H1 (cell line): ENCODE results near the gene OXLD1. TPM values are rescaled to one million over a fixed set of nuclear protein-coding genes. Genes with fewer than 3 reads are reported as not detected.

Experiments
- CBX5 ChIP-seq: fragments of 300-800, 300-1000 bp; sonication (generic); IDR thresholded peaks from 2 replicates; pipeline ENCODE4 v1.7.1; 2016; ENCODE audit warnings: antibody characterized with exemption, low read length, low read depth
- CEBPB ChIP-seq: IDR thresholded peaks from 2 replicates; pipeline ENCODE4 v1.6.1; 2012; ENCODE audit warnings: low read depth, low read length
- FOSL1 ChIP-seq: IDR thresholded peaks from 2 replicates; pipeline ENCODE4 v1.6.1; 2011; ENCODE audit warnings: mild to moderate bottlenecking, low read depth, low read length, moderate library complexity; ENCODE audit not compliant: insufficient read depth
- HDAC2 ChIP-seq, 2 experiments: fragments of 300-600 bp in 1 of 2; sonication (generic) in 1 of 2; IDR thresholded peaks; 2 replicates each; pipeline ENCODE4 v1.6.1; 2011 to 2012; ENCODE audit warnings: low read depth in 2 of 2, low read length in 2 of 2, mild to moderate bottlenecking in 2 of 2, moderate library complexity in 2 of 2, borderline replicate concordance in 1 of 2, inconsistent platforms in 1 of 2
- KDM1A ChIP-seq: fragments of 200-600, 300-600 bp; sonication (generic); IDR thresholded peaks from 2 replicates; pipeline ENCODE4 v1.7.1; 2016; ENCODE audit warnings: mild to moderate bottlenecking, low read length, borderline replicate concordance
- POU5F1 ChIP-seq: IDR thresholded peaks from 2 replicates; pipeline ENCODE4 v1.6.1; 2011; ENCODE audit warnings: low read depth, mild to moderate bottlenecking, low read length, moderate library complexity
- SIN3A ChIP-seq, 2 experiments: IDR thresholded peaks in 1 of 2; conservative IDR thresholded peaks in 1 of 2; 2 replicates each; pipeline ENCODE4 v1.6.1; 2011 to 2012; ENCODE audit warnings: low read length in 2 of 2, improper control_type of control experiment in 1 of 2, low read depth in 1 of 2, mild to moderate bottlenecking in 1 of 2
- YY1 ChIP-seq: IDR thresholded peaks from 2 replicates; pipeline ENCODE4 v1.6.1; 2011; ENCODE audit warnings: low read depth, mild to moderate bottlenecking, low read length
- polyA plus RNA-seq, 7 experiments: library from polyadenylated mRNA; depleted of rRNA in 3 of 7; stranded (reverse) in 5 of 7; unstranded in 2 of 7; fragments of >200 nt in 5 of 7; fragments of 200-250 nt in 2 of 7; gene quantifications; 1 replicate in 5 of 7; 2 replicates in 1 of 7; 4 replicates in 1 of 7; pipeline versions ENCODE4 v1.2.1 to v1.2.3, GENCODE V29; 2011 to 2013; ENCODE audit warnings: missing spikeins in 2 of 7, mixed read lengths in 2 of 7
- total RNA-seq: library from RNA; stranded (reverse); fragmentation: NEBNext Ultra II Directional; extraction: Animal tissue kit (Norgen Biotek cat#: 25700); gene quantifications from 2 replicates; pipeline ENCODE4 v1.2.1, GENCODE V29; 2021
- TF ChIP-seq, protein P1 (sequence below), 3 experiments: IDR thresholded peaks; 1 replicate in 2 of 3; 2 replicates in 1 of 3; pipeline versions ENCODE4 v1.5.1 to v1.6.1; 2011; ENCODE audit warnings: low read length in 3 of 3, mild to moderate bottlenecking in 3 of 3, inconsistent platforms in 2 of 3, low read depth in 1 of 3, moderate library complexity in 1 of 3; ENCODE audit not compliant: insufficient read depth in 1 of 3; ENCODE audit errors: control extremely low read depth in 1 of 3

OXLD1 gene
- total and polyA plus RNA-seq, 2 of the 8 experiments (the other 6 are each of a cell fraction or from before 2014, with no cell fraction given): 41.5 to 61.9 TPM

DNA sequence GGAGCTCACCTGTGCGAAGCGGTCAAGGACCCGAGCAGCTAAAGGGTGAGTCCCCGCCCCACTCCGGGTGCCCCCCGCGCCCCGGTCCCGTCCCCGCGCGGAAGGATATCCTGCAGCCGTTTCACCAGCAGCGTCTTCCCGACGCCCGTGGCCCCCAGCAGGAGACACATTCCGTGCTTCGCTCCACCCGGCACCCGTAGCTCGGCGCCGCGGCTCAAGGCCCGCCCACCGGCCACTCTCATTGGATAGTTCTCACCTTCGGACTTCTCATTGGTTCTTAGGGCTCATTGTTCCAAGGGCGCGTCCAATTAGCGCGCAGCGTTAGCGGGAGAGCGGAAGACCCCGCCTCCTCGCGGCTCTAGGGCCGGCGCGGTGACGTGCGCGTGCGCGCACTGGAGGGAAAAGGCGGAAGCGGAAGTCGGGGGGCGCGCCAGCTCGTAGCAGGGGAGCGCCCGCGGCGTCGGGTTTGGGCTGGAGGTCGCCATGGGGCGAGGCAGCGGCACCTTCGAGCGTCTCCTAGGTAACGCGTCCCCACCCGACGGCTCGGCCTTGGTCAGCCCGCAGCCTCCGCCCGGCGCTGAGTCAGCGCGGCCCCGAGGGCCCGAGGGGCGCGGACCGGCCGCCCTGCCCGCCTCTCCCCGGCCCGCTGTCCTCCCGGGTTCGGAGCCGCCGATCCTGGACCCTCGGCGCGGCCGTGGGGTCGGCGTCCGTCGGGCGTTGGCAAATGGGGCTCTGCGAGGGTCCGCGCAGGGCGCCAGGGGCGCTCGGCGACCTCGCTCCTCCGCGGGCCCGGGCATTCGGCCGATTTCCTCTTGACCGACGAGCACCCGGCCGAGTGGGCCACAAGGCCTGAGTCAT lies 17.4 kb upstream of the OXLD1 start, which contains the start of the genes ARL16 and HGS (continued):
- TF ChIP-seq CBX5 (no peak), SIN3A (conservative IDR thresholded peaks at IDR 0.05 in 1 of 2, IDR thresholded peaks at IDR 0.05 in 1 of 2; ENCODE audit: low read depth in 1 of 2, low read length in 2 of 2) (peak in 1 of 2 experiments; percentile 93; a peak in 3 of 4 replicates), POU5F1 (no peak), KDM1A (no peak), FOSL1 (no peak), YY1 (no peak), HDAC2 (IDR thresholded peaks at IDR 0.05; ENCODE audit: borderline replicate concordance in 1 of 2, low read depth in 2 of 2, low read length in 2 of 2) (no peak; a peak in 1 of 4 replicates), CEBPB (no peak)
- TF ChIP-seq, protein P1, sequence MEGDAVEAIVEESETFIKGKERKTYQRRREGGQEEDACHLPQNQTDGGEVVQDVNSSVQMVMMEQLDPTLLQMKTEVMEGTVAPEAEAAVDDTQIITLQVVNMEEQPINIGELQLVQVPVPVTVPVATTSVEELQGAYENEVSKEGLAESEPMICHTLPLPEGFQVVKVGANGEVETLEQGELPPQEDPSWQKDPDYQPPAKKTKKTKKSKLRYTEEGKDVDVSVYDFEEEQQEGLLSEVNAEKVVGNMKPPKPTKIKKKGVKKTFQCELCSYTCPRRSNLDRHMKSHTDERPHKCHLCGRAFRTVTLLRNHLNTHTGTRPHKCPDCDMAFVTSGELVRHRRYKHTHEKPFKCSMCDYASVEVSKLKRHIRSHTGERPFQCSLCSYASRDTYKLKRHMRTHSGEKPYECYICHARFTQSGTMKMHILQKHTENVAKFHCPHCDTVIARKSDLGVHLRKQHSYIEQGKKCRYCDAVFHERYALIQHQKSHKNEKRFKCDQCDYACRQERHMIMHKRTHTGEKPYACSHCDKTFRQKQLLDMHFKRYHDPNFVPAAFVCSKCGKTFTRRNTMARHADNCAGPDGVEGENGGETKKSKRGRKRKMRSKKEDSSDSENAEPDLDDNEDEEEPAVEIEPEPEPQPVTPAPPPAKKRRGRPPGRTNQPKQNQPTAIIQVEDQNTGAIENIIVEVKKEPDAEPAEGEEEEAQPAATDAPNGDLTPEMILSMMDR (IDR thresholded peaks at IDR 0.05; ENCODE audit: control extremely low read depth in 1 of 3, insufficient read depth in 1 of 3, low read depth in 1 of 3, low read length in 3 of 3): no peak
